GM21515 (cell line): ENCODE results near the gene KRTAP19-4.
"Not testable (repeated sequence)": the region's sequence is repeated elsewhere in the genome, so short reads cannot be mapped to it uniquely, and the experiment has no call there.

Source experiments
- ATAC-seq: cut with Tn5 transposase; IDR thresholded peaks from one replicate; pipeline ENCODE4 v1.9.1; 2021; ENCODE audit not compliant: unreplicated experiment

The KRTAP19-4 gene

GRCh38 chr21:30497065-30497464 is at the start of gene KRTAP19-4:
TSS of gene KRTAP19-4 (minus strand) at chr21:30497165. CDS start at chr21:30497110, 55 bp downstream.
- ATAC-seq: no peak

- no peak for ATAC-seq
Observed at GRCh38 chr21:30541764-30542163, 44.8 kb upstream of the KRTAP19-4 start, which contains the start of gene KRTAP19-6. TSS of gene KRTAP19-6 (minus strand) at chr21:30541864. CDS start at chr21:30541833, 31 bp downstream.

DNA sequence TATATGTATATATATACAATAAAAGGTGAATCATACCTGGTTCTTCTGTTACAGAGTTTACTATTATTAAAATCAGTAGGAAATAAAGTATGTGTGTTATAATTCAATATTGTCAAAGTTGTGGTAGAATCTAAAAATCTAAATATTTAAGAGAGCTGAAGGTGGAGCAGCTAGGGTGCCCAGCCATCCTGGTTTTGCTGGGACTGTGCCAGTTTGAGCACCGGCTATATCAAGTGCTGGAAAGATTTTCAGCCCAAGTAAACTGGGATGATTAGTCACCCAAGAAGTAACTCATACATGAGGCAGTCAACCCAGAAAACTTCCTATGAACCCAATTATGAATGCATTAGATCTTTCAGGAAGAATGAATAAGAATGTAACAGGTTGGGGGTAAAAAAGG is 21.9 kb upstream of the KRTAP19-4 start:
- no peak for ATAC-seq

DNA sequence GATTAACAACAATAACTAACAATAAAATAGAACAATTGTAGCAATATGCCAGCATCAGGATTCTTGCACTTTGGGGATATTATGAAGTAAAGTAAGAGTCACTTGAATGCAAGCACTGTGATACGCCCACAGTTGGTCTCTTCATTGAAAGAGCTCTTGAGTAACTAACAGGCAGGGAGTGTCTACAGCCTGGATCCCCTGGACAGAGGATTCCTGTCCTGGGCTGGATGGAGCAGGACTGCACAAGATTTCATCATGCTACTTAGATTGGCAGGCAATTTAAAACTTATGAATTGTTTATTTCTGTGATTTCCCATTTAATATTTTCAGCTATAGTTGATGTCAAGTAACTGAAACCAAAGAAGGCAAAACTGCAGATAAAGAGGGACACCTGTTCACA is 18.7 kb upstream of the KRTAP19-4 start:
- ATAC-seq: no peak

DNA sequence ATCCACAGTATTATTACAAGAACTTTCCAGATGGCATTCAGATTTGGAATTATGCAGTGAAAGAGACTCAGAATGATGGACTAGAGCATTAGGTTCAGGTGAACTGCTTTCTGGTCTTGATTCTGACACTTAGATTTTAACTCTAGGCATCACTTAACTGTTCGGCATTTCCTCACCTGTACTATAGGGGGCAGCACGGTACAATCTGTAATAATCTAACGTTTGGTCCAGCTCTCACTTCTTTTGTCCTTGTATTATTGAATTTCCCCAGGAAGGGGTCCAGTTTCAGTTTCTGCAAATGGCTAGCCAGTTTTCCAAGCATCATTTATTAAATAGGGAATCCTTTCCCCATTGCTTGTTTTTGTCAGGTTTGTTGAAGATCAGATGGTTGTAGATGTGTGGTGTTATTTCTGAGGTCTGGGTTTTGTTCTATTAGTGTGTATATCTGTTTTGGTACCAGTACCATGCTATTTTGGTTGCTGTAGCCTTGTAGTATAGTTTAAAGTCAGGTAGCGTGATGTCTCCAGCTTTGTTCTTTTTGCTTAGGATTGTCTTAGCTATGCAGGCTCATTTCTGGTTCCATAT is 8.7 kb upstream of the KRTAP19-4 start:
- ATAC-seq: not testable (repeated sequence)

GRCh38 chr21:30502041-30502440 is 5.1 kb upstream of the KRTAP19-4 start, which contains the start of gene KRTAP19-5:
TSS of gene KRTAP19-5 (minus strand) at chr21:30502141. CDS start at chr21:30502090, 51 bp downstream.
- ATAC-seq: no peak

DNA sequence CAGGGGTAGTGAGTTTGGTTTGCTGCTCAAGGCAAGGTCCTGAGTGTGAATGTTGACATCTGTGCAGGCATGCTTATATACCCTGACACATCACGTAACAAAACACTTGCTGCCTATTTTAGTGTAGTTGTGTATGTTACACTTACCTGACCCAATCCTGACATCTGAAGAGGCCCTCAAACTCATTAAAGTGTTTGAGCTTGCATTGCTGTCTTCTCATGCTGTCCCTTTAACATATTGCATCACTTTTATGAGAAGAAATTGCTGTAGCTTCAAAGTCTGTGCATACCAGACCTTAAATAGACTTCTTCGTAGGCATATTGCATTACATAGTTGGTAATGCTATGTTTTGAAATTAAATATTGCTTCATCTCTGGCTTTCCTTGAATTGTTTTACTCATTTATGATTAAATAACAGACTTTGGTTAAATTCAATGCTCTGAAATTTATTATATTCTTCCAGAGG is 5.0 kb downstream of the KRTAP19-4 start, which contains the start of gene KRTAP19-3:
Gene KRTAP19-3, minus strand, starts transcription at position 51 of the 466 bp plus-strand sequence. CDS start 56 bp downstream, outside the sequence.
- ATAC-seq: no peak

DNA sequence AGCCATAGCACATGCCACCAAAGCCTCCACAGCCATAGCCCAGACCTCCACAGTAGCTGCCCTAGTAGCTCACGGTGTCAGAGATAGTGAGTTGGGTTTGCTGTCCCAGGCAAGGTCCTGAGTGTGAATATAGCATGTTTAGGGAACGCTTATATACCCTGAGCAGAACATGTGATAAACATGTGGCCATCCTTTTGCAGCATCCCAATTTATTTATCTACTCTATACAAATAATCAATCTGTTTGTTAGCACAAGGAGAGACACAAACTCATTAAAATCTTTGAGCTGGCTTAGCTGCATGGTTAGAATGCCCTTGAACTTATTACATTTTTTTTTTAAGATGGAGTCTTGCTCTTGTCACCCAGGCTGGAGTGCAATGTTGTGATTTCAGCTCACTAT is 9.6 kb downstream of the KRTAP19-4 start, which contains the start of gene KRTAP19-2:
Gene KRTAP19-2, minus strand, starts transcription at position 101 of the 400 bp plus-strand sequence. Its CDS starts 88 bp downstream, at position 13.
- ATAC-seq: no peak

- ATAC-seq: no peak
Observed at GRCh38 chr21:30486180-30486579, 10.8 kb downstream of the KRTAP19-4 start.

GRCh38 chr21:30482130-30482529 is 14.8 kb downstream of the KRTAP19-4 start:
- no peak for ATAC-seq

GRCh38 chr21:30480145-30480544 is 16.8 kb downstream of the KRTAP19-4 start, which contains the start of gene KRTAP19-1:
TSS of gene KRTAP19-1 (minus strand) at chr21:30480367. CDS start at chr21:30480317, 50 bp downstream.
- ATAC-seq: no peak

DNA sequence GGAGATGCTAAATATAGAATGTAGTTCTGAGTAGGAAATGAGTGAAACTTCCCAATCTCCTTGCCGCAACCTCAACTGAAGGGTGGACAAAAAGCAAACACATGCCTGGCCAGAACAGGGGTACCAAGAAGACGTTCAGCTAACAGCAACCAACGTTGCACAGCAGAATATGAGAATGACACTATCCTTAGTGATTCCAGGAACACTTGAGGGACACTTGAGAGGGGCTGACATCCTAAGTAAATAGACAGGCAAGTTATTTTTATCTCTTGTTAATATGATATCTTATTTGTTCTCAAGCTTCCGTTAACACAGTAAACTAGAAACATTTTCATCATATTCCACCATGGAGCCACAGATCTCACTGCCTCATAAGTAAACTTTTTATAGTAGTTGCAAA is 17.7 kb downstream of the KRTAP19-4 start:
- no peak for ATAC-seq

- ATAC-seq: no peak
Observed at GRCh38 chr21:30478004-30478403, 19.0 kb downstream of the KRTAP19-4 start.

DNA sequence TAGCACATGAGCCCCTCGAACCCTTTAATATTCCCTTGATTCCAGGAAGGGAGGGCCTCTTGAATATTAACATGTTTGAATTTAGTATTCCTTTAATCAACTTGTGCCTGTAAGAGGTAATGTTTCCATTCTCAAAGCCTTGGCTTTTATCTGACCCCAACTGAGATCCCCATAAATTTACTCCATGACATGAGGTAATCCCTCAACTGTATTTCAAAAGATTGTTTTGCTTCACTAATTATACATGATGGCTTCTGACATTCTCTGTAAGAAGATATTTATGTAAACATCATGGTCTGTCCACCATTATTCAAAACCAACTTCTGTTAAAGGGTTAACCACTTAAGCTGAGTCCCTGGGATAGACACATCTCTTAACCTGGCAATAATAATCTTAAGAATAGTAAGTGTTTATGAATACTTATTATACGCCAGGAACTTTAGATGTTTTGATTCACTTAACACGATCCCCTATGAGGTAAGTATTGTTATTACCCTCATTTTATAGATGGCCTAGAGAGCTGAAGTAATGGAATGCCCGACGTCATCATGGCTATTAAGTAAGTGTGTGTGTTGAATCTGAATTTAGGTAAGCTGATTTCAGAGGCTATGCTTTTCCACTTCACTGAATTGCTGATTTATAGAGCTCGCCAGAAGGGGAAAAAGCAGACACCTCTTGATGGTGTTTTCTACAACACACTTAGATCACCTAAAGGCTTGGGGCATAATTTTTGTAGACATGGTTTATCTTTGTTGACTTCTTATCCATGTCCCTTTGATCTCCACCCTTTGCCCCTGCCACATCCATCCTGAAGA is 27.9 kb downstream of the KRTAP19-4 start:
- ATAC-seq: no peak

DNA sequence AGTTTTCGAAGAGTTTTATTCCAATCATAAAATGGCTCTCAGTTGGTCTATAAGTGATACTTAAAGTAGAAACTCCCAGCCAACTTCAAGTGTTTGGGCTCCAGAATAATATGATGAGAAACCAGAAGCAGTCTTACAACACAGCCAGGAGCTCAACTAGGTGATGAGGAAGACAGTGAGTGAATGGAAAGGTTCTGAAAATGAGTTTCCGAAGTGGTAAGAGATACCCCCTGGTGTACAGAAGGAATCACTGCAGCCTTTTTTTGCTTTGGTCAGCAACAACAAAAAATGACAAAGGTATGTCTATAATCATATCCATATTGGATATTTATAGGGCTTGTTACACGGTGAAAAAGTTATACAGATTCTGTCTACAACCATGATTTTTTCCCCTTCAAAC is 33.3 kb downstream of the KRTAP19-4 start:
- no peak for ATAC-seq

GRCh38 chr21:30448514-30448913 is 48.5 kb downstream of the KRTAP19-4 start:
- ATAC-seq: no peak

DNA sequence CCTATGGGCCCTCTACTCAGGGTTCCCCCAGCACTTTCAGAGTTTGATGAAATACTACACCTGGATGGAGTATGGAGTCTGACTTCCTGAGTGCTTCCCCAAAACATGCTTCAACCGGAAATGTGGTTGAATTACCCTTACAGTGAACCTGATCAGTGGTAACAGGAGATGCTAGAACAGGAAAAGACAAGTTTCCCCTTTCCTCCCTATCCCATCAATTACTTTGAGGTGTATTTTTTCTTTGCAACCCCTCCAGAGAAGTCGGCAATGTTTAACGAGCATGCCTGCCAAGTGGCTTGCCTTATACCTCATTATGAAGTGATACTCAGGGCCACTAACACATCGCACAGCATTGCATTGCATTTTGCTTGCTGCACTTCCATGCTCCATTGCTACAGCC is 49.9 kb downstream of the KRTAP19-4 start:
- no peak for ATAC-seq
